ENCODE results near the gene ENTHD1. TPM values are rescaled to one million over a fixed set of nuclear protein-coding genes. Genes with fewer than 3 reads are reported as not detected.
A peak's percentile ranks its signal among the peaks of the same experiment; 100 is the strongest.
"Not testable (repeated sequence)": the region's sequence is repeated elsewhere in the genome, so short reads cannot be mapped to it uniquely, and the experiment has no call there.

ENTHD1 gene
- total and polyA plus RNA-seq, 9 of the 15 experiments (the other 6 are each of a cell fraction or from before 2014, with no cell fraction given) = 0.13 to 0.98 (median 0.35) TPM

- 0 out of 2 replicates have a peak, but pooled peaks have one; percentile 30 for TF ChIP-seq ZNF592 (IDR thresholded peaks at IDR 0.05)
Measured at GRCh38 chr22:39877079-39877845, 16.3 kb downstream of the ENTHD1 start (continued).

- H2AFZ ChIP-seq (ENCODE audit: low read depth, low read length); H3K36me3 ChIP-seq (ENCODE audit: control insufficient read depth, insufficient read depth, low read length); H3K4me3 ChIP-seq; DNase-seq (ENCODE audit: extremely low read depth in 1 of 4, low spot score in 3 of 4); POLR2A ChIA-PET; H3K27me3 ChIP-seq (ENCODE audit: control insufficient read depth in 2 of 2, insufficient read depth in 2 of 2, low read length in 2 of 2); H3K4me2 ChIP-seq (ENCODE audit: insufficient read depth, low read length); H3K9me1 ChIP-seq (ENCODE audit: control insufficient read depth, insufficient read depth, low read length); H4K20me1 ChIP-seq (replicated peaks; ENCODE audit: control insufficient read depth, insufficient read depth, low read length); intact Hi-C loops (cut with micrococcal nuclease); in situ Hi-C loops (cut with MboI); CTCF ChIA-PET (ENCODE audit: low intra/inter-chr PET ratio); H3K79me2 ChIP-seq (ENCODE audit: control insufficient read depth, insufficient read depth, low read length); H3K9ac ChIP-seq (ENCODE audit: insufficient read depth in 1 of 2, low read depth in 2 of 2, low read length in 2 of 2); ATAC-seq; H3K27ac ChIP-seq (ENCODE audit: extremely low read depth, low read depth, low read length); BruUV-seq (replicated peaks); H3K9me3 ChIP-seq (replicated peaks; ENCODE audit: control insufficient read depth, insufficient read depth, low read depth, low read length): not testable (repeated sequence)
- WGBS (ENCODE audit: insufficient coverage, low coverage, missing lambda C conversion rate) = 94% methylated on average over 10 of the region's 42 CpGs
- FAIRE-seq = peak; percentile 72
- peaks cover 0 to 13% of the 10 kb centered on the region in 2 experiments; a peak in 2 of 5 replicates for H3K4me1 ChIP-seq (replicated peaks in 1 of 2; ENCODE audit: control insufficient read depth in 2 of 2, insufficient read depth in 2 of 2, low read length in 2 of 2)
- 0 out of 2 replicates have a peak, but pooled peaks have one; percentile 29 for TF ChIP-seq RBFOX2 (IDR thresholded peaks at IDR 0.05; ENCODE audit: low read depth, low read length)
- 0 out of 2 replicates have a peak, but pooled peaks have one; percentile 31 for TF ChIP-seq POLR2G (IDR thresholded peaks at IDR 0.05; ENCODE audit: low read depth, low read length)
Measured at GRCh38 chr22:39875176-39875885, 18.2 kb downstream of the ENTHD1 start.

Data from K562 (cell line).